Measurements from ENCODE around the gene CNTN5. TPM values are rescaled to one million over a fixed set of nuclear protein-coding genes. Genes with fewer than 3 reads are reported as not detected.

Gene CNTN5
- total RNA-seq, 1 donor from 2014 or later: 3.2 TPM

GRCh38 chr11:100205926-100206325 lies 1185.2 kb downstream of the CNTN5 start:
- Mint-ChIP-seq H3K27me3 (no peaks in the 10 kb centered on the region), H3K36me3 (no peaks in the 10 kb centered on the region), H3K4me3 (no peak overlapping the region), H3K4me1 (ENCODE audit: unreplicated experiment) (peaks cover 10% of the 10 kb centered on the region), H3K27ac (no peak overlapping the region), H3K9me3 (no peaks in the 10 kb centered on the region)
- no peak for DNase-seq (ENCODE audit: extremely low spot score, unreplicated experiment)
- TF ChIP-seq CTCF (conservative IDR thresholded peaks at IDR 0.05): no peak

- H3K4me3 Mint-ChIP-seq: no peak overlapping the region
- H3K27me3 Mint-ChIP-seq: no peaks in the 10 kb centered on the region
- H3K36me3 Mint-ChIP-seq: no peaks in the 10 kb centered on the region
- no peak for TF ChIP-seq CTCF (conservative IDR thresholded peaks at IDR 0.05)
- H3K4me1 Mint-ChIP-seq (ENCODE audit: unreplicated experiment): peaks cover 10% of the 10 kb centered on the region
- H3K27ac Mint-ChIP-seq: no peak overlapping the region
- DNase-seq (ENCODE audit: extremely low spot score, unreplicated experiment): no peak
- H3K9me3 Mint-ChIP-seq: no peaks in the 10 kb centered on the region
Measured at GRCh38 chr11:100208207-100208606, 1187.5 kb downstream of the CNTN5 start.

GRCh38 chr11:100214791-100215190 lies 1194.0 kb downstream of the CNTN5 start:
- H3K36me3 Mint-ChIP-seq: no peaks in the 10 kb centered on the region
- no peaks in the 10 kb centered on the region for H3K9me3 Mint-ChIP-seq
- no peak overlapping the region for H3K4me3 Mint-ChIP-seq
- no peaks in the 10 kb centered on the region for H3K27me3 Mint-ChIP-seq
- no peak overlapping the region for H3K27ac Mint-ChIP-seq
- DNase-seq (ENCODE audit: extremely low spot score, unreplicated experiment): no peak
- no peaks in the 10 kb centered on the region for H3K4me1 Mint-ChIP-seq (ENCODE audit: unreplicated experiment)
- no peak for TF ChIP-seq CTCF (conservative IDR thresholded peaks at IDR 0.05)

- Mint-ChIP-seq H3K4me3 (no peak overlapping the region), H3K4me1 (ENCODE audit: unreplicated experiment) (peaks cover 11% of the 10 kb centered on the region), H3K9me3 (no peaks in the 10 kb centered on the region), H3K36me3 (no peaks in the 10 kb centered on the region), H3K27ac (no peak overlapping the region), H3K27me3 (peaks cover 3% of the 10 kb centered on the region)
- TF ChIP-seq CTCF (conservative IDR thresholded peaks at IDR 0.05): no peak
- no peak for DNase-seq (ENCODE audit: extremely low spot score, unreplicated experiment)
Measured at GRCh38 chr11:100220801-100221200, 1200.1 kb downstream of the CNTN5 start.

DNA sequence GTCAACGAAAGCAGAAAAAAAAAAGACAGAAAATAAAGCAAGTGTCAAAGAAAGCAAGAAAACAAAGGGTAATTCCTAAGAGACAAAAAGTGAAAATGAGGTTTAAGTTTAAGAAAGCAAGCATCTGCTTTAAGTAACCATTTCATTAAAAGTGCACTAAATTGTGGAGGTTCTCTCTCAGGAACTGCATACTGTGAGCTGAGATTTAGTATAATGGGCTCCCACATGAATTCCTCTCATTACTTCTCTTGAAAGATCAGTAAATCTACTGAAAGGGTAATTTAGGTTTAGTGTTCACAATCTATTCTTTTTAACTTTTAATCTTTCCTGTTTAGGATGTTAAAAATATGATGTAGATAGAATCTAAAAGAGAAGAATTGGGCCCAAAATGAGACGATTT lies 1201.0 kb downstream of the CNTN5 start:
- Mint-ChIP-seq H3K36me3 (no peaks in the 10 kb centered on the region), H3K4me3 (peak overlapping the region; percentile 8), H3K27ac (no peak overlapping the region), H3K4me1 (ENCODE audit: unreplicated experiment) (peaks cover 11% of the 10 kb centered on the region), H3K27me3 (peaks cover 3% of the 10 kb centered on the region), H3K9me3 (no peaks in the 10 kb centered on the region)
- no peak for DNase-seq (ENCODE audit: extremely low spot score, unreplicated experiment)
- no peak for TF ChIP-seq CTCF (conservative IDR thresholded peaks at IDR 0.05)

DNA sequence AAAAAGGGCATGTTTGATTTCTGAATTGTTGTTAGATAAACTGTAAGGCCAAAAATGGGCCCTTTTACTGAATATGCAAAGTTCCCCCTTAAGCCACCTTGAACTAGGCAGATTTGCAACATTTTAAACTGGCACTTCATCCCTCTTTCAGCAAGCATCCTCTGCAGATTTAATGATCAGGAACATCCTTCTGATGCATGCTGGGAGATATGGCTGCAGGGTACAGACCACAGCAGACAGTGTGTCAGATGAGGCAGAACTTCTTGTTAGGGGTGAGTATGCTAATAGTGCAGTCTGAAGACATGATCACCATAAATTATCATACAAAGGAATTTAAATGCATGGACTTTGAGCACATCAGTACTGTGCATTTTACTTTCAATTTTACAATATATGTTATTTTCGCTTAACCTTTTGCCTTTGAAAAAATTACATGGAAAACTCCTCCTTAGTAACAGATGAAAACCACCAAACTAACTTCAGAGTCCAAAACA lies 1203.8 kb downstream of the CNTN5 start:
- H3K36me3 Mint-ChIP-seq: no peaks in the 10 kb centered on the region
- peaks cover 3% of the 10 kb centered on the region for H3K27me3 Mint-ChIP-seq
- no peaks in the 10 kb centered on the region for H3K9me3 Mint-ChIP-seq
- H3K4me3 Mint-ChIP-seq: no peak overlapping the region
- DNase-seq (ENCODE audit: extremely low spot score, unreplicated experiment): no peak
- H3K4me1 Mint-ChIP-seq (ENCODE audit: unreplicated experiment): peaks cover 11% of the 10 kb centered on the region
- H3K27ac Mint-ChIP-seq: no peak overlapping the region
- TF ChIP-seq CTCF (conservative IDR thresholded peaks at IDR 0.05): no peak
